ENCODE data around the gene MAP6. TPM values are rescaled to one million over a fixed set of nuclear protein-coding genes. Genes with fewer than 3 reads are reported as not detected.

The MAP6 gene
- total and polyA plus RNA-seq, 10 of the 15 experiments (the other 5 are each of a cell fraction or from before 2014, with no cell fraction given) = 0.06 to 0.19 (median 0.11) TPM; not detected in 5

DNA sequence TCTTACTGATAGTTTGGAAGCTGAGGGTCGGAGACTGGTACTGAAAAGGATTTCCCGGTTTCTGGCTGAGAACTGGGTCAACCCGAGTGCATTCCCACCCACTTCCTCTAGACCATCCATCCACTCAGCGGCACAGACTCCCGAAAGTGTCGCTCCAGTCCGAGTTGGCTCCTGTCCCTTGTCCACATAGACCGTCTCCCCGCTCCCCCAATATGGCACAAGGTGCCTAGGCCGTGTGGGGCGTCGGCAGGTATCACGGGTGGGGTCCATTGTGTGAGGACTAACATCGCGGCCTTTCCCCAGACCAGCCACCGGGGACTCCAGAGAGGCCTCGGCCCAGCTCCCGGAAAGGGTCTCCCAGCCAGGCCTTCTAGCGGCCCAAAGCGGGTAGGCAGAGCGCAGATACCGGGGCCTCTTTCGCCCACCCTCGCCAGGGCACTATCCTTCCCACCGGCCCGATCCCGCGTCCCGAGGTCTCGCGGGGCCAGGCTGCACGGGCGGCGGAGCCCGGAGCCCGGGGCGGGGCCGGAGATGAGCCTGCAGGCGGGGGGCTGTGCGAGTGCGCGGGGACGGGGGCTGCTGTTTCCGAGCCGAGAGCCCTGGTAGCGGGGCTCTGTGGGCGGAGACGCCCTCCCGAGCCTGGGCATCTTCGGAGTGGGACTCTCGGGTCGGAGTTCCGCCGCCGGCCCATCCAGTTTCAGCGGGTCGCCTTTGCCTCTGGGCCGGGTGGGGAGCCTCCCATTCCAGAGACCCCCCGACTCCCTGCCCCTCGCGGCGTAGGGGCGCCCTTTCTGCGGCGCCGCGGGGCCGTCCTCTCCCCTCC lies 85.7 kb downstream of the MAP6 start:
- H3K4me3 ChIP-seq = peak overlapping the region; percentile 66
- H3K27ac ChIP-seq (ENCODE audit: control insufficient read depth, insufficient read depth) = no peak overlapping the region; the same call in 1 of the 2 replicates
- peaks cover 9% of the 10 kb centered on the region; the same call in 1 of the 2 replicates for H3K4me1 ChIP-seq (ENCODE audit: control insufficient read depth, insufficient read depth, low read length)
- ChIA-PET RAD21 (ENCODE audit: unreplicated experiment) (no interaction called here), CTCF (interaction anchor here (1.3 to 2.5 kb wide), 2 partner anchors 12 to 15 kb away, joined by 5 read pairs; no protein-coding TSS in a partner anchor), POLR2A (interaction anchor here (0.9 kb wide), 1 partner anchor 20 kb away, joined by 4 read pairs; no protein-coding TSS in a partner anchor), SMC1A (ENCODE audit: uncharacterized antibody, unreplicated experiment) (interaction anchor here (1.3 to 1.4 kb wide), 2 partner anchors 8 to 12 kb away, joined by 4 read pairs; no protein-coding TSS in a partner anchor)
- in situ Hi-C loops (cut with MboI) = no loop called here
- FAIRE-seq = no peak
- peak overlapping the region; percentile 95 for H2AFZ ChIP-seq (ENCODE audit: control insufficient read depth, low read depth, low read length)
- 3% methylated on average over 53 of the region's 68 CpGs for WGBS (ENCODE audit: insufficient coverage, insufficient replicate concordance, low lambda C conversion rate, missing lambda C conversion rate)
- H3K36me3 ChIP-seq (ENCODE audit: control insufficient read depth in 2 of 2, insufficient read depth in 2 of 2, low read length in 1 of 2) = no peaks in the 10 kb centered on the region
- H3K9ac ChIP-seq (ENCODE audit: control insufficient read depth, insufficient read depth, low read length) = peak overlapping the region; percentile 78
- H3K79me2 ChIP-seq (ENCODE audit: control insufficient read depth, insufficient read depth, low read length) = no peaks in the 10 kb centered on the region
- no peak for DNase-seq (ENCODE audit: low read depth, low spot score)
- no peaks in the 10 kb centered on the region for H3K9me3 ChIP-seq (replicated peaks; ENCODE audit: control insufficient read depth, insufficient read depth, low read length)
- H3K4me2 ChIP-seq (ENCODE audit: control insufficient read depth, insufficient read depth) = peak overlapping the region; percentile 95
- peak; percentile 98 for ATAC-seq
- H3K27me3 ChIP-seq (replicated peaks in 1 of 2; ENCODE audit: control insufficient read depth in 2 of 2, insufficient read depth in 2 of 2, low read length in 1 of 2) = no peaks in the 10 kb centered on the region
- intact Hi-C loops (cut with micrococcal nuclease; ENCODE audit: unreplicated experiment) = no loop called here
- no peaks in the 10 kb centered on the region for H4K20me1 ChIP-seq (ENCODE audit: control insufficient read depth, insufficient read depth)
- BruUV-seq (replicated peaks) = TSS peak; percentile 85
- TF ChIP-seq JUND (IDR thresholded peaks at IDR 0.05; ENCODE audit: low read depth, low read length) (0 out of 2 replicates have a peak, but pooled peaks have one; percentile 6), SUZ12 (IDR thresholded peaks at IDR 0.05; ENCODE audit: unreplicated experiment) (no peak), CHD2 (IDR thresholded peaks at IDR 0.05; ENCODE audit: borderline replicate concordance, low read depth, low read length) (peak; percentile 95), POLR2AphosphoS5 (IDR thresholded peaks at IDR 0.05; ENCODE audit: low read length) (peak; percentile 81), SMARCA5 (IDR thresholded peaks at IDR 0.05) (no peak), POU2F2 (IDR thresholded peaks at IDR 0.05; ENCODE audit: borderline replicate concordance, low read depth, low read length) (peak; percentile 7; the same call in 1 of the 3 replicates), BCL11A (IDR thresholded peaks at IDR 0.05; ENCODE audit: low read depth, low read length) (no peak), NR2F1 (conservative IDR thresholded peaks at IDR 0.05) (no peak), YY1 (IDR thresholded peaks at IDR 0.05; ENCODE audit: low read depth, low read length) (no peak), NBN (IDR thresholded peaks at IDR 0.05) (0 out of 2 replicates have a peak, but pooled peaks have one; percentile 52), KLF5 (IDR thresholded peaks at IDR 0.05; ENCODE audit: partially characterized antibody) (peak; percentile 27), IKZF2 (IDR thresholded peaks at IDR 0.05) (0 out of 4 replicates have a peak, but pooled peaks have one; percentile 32 to 34), DPF2 (IDR thresholded peaks at IDR 0.05) (0 out of 2 replicates have a peak, but pooled peaks have one; percentile 42), CREM (IDR thresholded peaks at IDR 0.05; ENCODE audit: low read depth) (no peak), POLR2A (IDR thresholded peaks at IDR 0.05; ENCODE audit: low read depth, low read length) (peak; percentile 83)
- TF ChIP-seq, protein P1, sequence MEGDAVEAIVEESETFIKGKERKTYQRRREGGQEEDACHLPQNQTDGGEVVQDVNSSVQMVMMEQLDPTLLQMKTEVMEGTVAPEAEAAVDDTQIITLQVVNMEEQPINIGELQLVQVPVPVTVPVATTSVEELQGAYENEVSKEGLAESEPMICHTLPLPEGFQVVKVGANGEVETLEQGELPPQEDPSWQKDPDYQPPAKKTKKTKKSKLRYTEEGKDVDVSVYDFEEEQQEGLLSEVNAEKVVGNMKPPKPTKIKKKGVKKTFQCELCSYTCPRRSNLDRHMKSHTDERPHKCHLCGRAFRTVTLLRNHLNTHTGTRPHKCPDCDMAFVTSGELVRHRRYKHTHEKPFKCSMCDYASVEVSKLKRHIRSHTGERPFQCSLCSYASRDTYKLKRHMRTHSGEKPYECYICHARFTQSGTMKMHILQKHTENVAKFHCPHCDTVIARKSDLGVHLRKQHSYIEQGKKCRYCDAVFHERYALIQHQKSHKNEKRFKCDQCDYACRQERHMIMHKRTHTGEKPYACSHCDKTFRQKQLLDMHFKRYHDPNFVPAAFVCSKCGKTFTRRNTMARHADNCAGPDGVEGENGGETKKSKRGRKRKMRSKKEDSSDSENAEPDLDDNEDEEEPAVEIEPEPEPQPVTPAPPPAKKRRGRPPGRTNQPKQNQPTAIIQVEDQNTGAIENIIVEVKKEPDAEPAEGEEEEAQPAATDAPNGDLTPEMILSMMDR (IDR thresholded peaks at IDR 0.05 in 2 of 3, conservative IDR thresholded peaks at IDR 0.05 in 1 of 3; ENCODE audit: control insufficient read depth in 2 of 3, extremely low read depth in 1 of 3, insufficient read depth in 1 of 3, low read depth in 3 of 3, low read length in 3 of 3) = peak in 1 of 3 experiments; percentile 30; a peak in 1 of 6 replicates
- TF ChIP-seq, protein P2, sequence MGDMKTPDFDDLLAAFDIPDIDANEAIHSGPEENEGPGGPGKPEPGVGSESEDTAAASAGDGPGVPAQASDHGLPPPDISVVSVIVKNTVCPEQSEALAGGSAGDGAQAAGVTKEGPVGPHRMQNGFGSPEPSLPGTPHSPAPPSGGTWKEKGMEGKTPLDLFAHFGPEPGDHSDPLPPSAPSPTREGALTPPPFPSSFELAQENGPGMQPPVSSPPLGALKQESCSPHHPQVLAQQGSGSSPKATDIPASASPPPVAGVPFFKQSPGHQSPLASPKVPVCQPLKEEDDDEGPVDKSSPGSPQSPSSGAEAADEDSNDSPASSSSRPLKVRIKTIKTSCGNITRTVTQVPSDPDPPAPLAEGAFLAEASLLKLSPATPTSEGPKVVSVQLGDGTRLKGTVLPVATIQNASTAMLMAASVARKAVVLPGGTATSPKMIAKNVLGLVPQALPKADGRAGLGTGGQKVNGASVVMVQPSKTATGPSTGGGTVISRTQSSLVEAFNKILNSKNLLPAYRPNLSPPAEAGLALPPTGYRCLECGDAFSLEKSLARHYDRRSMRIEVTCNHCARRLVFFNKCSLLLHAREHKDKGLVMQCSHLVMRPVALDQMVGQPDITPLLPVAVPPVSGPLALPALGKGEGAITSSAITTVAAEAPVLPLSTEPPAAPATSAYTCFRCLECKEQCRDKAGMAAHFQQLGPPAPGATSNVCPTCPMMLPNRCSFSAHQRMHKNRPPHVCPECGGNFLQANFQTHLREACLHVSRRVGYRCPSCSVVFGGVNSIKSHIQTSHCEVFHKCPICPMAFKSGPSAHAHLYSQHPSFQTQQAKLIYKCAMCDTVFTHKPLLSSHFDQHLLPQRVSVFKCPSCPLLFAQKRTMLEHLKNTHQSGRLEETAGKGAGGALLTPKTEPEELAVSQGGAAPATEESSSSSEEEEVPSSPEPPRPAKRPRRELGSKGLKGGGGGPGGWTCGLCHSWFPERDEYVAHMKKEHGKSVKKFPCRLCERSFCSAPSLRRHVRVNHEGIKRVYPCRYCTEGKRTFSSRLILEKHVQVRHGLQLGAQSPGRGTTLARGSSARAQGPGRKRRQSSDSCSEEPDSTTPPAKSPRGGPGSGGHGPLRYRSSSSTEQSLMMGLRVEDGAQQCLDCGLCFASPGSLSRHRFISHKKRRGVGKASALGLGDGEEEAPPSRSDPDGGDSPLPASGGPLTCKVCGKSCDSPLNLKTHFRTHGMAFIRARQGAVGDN (IDR thresholded peaks at IDR 0.05) = peak; percentile 56; the same call in 1 of the 2 replicates

Measured in GM12878 (cell line).